ENCODE measurements around the gene REPIN1. TPM values are rescaled to one million over a fixed set of nuclear protein-coding genes. Genes with fewer than 3 reads are reported as not detected.
A peak's percentile ranks its signal among the peaks of the same experiment; 100 is the strongest.

Gene REPIN1
- total RNA-seq, 1 experiment from 2014 or later, result 106 TPM

DNA sequence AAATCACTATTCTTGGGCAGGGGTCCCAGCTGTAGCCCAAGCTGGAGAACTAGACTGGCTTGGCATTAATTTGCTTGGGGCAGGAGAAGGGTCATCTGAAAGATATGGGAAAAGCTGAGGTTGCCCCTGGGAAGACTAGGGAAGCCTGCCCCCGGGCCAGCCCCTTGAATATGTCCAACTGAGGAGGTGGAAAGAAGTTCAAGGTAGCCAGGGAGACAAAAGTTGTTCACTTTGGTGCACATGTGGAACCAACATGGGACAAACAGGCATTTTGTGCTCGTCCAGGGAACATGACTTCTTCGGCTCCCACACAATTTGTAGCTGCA lies 46.9 kb upstream of the REPIN1 start:
- Histone ChIP-seq H2BK20ac (ENCODE audit: low read depth, low read length, poor library complexity, severe bottlenecking) (no peak overlapping the region), H2BK12ac (ENCODE audit: insufficient read length, low read depth, low read length) (no peak overlapping the region), H4K91ac (ENCODE audit: insufficient read length, low read depth, low read length) (no peak overlapping the region), H3K23ac (ENCODE audit: insufficient read length, low read depth, low read length) (no peak overlapping the region), H4K8ac (replicated peaks; ENCODE audit: insufficient read length, low read depth, low read length) (no peak overlapping the region), H2AFZ (ENCODE audit: low read length) (no peak overlapping the region), H4K20me1 (ENCODE audit: control insufficient read depth, insufficient read depth, insufficient read length) (no peaks in the 10 kb centered on the region), H3K14ac (ENCODE audit: insufficient read depth, low read length) (no peak overlapping the region), H3K56ac (ENCODE audit: insufficient read length, low read depth, low read length) (no peak overlapping the region), H3K9me3 (ENCODE audit: control insufficient read depth, low read depth, low read length) (no peaks in the 10 kb centered on the region), H3K27ac (ENCODE audit: insufficient read length, low read depth, low read length) (no peak overlapping the region), H2BK5ac (ENCODE audit: insufficient read length, low read length) (no peak overlapping the region), H2AK5ac (ENCODE audit: insufficient read length, low read length) (no peak overlapping the region), H2BK15ac (ENCODE audit: low read depth, low read length) (no peak overlapping the region), H3K23me2 (ENCODE audit: insufficient read length, low read depth, low read length, poor library complexity, severe bottlenecking) (peaks cover 7% of the 10 kb centered on the region), H3K18ac (ENCODE audit: insufficient read length, low read depth, low read length) (no peak overlapping the region), H3K4me2 (ENCODE audit: insufficient read depth, insufficient read length, low read length) (no peak overlapping the region), H3K79me1 (ENCODE audit: insufficient read depth, low read depth, low read length, poor library complexity, severe bottlenecking) (no peaks in the 10 kb centered on the region), H3K4me1 (ENCODE audit: insufficient read depth, low read length) (peaks cover 5% of the 10 kb centered on the region), H3T11ph (ENCODE audit: low read length) (no peak overlapping the region), H3K9ac (ENCODE audit: extremely low read depth, insufficient read length, low read length) (no peak overlapping the region), H3K4ac (ENCODE audit: low read depth, low read length) (no peak overlapping the region), H3K79me2 (ENCODE audit: insufficient read depth, low read length) (no peaks in the 10 kb centered on the region), H2BK120ac (ENCODE audit: low read depth, low read length, poor library complexity, severe bottlenecking) (no peak overlapping the region), H4K5ac (ENCODE audit: insufficient read length, low read depth, low read length) (no peak overlapping the region), H3K27me3 (ENCODE audit: insufficient read depth, low read length) (no peaks in the 10 kb centered on the region)
- WGBS (ENCODE audit: extremely low coverage, insufficient read length, low lambda C conversion rate), result no CpG with 5 or more reads among the region's 3 CpGs
- no peak for DNase-seq
- no peak overlapping the region for H3K27ac Mint-ChIP-seq
- peaks cover 0 to 23% (median 0%) of the 10 kb centered on the region in 3 experiments; a peak in 2 of 7 replicates for H3K36me3 Mint-ChIP-seq (ENCODE audit: insufficient read depth in 1 of 3, low read depth in 3 of 3)
- peaks cover 30% of the 10 kb centered on the region for H3K27me3 Mint-ChIP-seq (ENCODE audit: low read depth)
- H3K4me1 Mint-ChIP-seq, result peaks cover 37 to 45% of the 10 kb centered on the region in 2 experiments
- H3K4me3 Mint-ChIP-seq, result peak overlapping the region in 1 of 2 experiments; percentile 10; a peak in 1 of 5 replicates
- H3K9me3 Mint-ChIP-seq, result no peaks in the 10 kb centered on the region
- TF ChIP-seq, protein P1, sequence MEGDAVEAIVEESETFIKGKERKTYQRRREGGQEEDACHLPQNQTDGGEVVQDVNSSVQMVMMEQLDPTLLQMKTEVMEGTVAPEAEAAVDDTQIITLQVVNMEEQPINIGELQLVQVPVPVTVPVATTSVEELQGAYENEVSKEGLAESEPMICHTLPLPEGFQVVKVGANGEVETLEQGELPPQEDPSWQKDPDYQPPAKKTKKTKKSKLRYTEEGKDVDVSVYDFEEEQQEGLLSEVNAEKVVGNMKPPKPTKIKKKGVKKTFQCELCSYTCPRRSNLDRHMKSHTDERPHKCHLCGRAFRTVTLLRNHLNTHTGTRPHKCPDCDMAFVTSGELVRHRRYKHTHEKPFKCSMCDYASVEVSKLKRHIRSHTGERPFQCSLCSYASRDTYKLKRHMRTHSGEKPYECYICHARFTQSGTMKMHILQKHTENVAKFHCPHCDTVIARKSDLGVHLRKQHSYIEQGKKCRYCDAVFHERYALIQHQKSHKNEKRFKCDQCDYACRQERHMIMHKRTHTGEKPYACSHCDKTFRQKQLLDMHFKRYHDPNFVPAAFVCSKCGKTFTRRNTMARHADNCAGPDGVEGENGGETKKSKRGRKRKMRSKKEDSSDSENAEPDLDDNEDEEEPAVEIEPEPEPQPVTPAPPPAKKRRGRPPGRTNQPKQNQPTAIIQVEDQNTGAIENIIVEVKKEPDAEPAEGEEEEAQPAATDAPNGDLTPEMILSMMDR (conservative IDR thresholded peaks at IDR 0.05), result no peak

Data from H9 (cell line).